ENCODE data around the gene CXCL10. TPM values are rescaled to one million over a fixed set of nuclear protein-coding genes. Genes with fewer than 3 reads are reported as not detected.
A peak's percentile ranks its signal among the peaks of the same experiment; 100 is the strongest.
"Not testable (repeated sequence)": the region's sequence is repeated elsewhere in the genome, so short reads cannot be mapped to it uniquely, and the experiment has no call there.

CXCL10 gene
- total RNA-seq, 1 experiment from 2014 or later = 0.40 TPM

DNA sequence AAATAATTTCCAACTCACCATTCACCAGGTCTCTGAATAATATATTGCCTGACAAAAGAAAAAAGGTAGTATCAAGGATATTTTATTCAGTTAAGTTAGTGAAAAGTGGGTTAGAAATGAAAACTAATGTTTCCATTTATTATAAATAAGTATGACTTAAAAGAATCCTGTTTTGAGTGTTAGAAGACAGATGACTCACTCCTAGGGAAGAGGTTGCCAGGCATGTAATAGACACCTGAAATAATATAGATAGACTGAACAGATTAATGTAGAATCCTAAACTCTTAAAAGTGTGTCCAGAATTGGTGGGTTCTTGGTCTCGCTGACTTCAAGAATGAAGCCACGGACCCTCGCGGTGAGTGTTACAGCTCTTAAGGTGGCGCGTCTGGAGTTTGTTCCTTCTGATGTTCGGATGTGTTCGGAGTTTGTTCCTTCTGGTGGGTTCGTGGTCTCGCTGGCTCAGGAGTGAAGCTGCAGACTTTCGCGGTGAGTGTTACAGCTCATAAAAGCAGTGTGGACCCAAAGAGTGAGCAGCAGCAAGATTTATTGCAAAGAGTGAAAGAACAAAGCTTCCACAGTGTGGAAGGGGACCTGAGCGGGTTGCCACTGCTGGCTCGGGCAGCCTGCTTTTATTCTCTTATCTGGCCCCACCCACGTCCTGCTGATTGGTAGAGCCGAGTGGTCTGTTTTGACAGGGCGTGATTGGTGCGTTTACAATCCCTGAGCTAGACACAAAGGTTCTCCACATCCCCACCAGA is 19.1 kb upstream of the CXCL10 start:
- not testable (repeated sequence) for H3K9me3 ChIP-seq, DNase-seq, H3K36me3 ChIP-seq, H3K4me3 ChIP-seq, H3K27me3 ChIP-seq

DNA sequence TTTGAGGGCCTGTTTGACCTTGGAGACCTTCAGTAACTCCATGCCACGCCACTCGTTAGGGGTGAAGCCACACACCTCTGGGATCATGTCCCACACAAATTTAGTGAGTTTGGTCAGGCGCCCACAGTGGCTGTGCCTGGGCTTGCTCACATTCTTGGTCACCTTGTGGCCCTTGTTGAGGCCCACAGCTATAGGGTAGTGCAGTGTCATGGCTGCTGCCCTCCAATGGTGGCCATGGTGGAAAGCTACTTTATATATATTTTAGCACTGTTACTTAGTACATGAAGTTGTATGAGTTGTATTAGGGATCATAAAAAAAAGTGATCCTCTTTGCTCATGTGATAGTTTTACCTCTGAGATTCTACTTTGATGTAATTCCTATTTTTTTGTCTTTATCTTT is 13.6 kb upstream of the CXCL10 start:
- no peak overlapping the region for H3K4me3 ChIP-seq
- DNase-seq = no peak
- no peaks in the 10 kb centered on the region for H3K27me3 ChIP-seq
- no peaks in the 10 kb centered on the region for H3K9me3 ChIP-seq
- H3K36me3 ChIP-seq = no peaks in the 10 kb centered on the region

DNA sequence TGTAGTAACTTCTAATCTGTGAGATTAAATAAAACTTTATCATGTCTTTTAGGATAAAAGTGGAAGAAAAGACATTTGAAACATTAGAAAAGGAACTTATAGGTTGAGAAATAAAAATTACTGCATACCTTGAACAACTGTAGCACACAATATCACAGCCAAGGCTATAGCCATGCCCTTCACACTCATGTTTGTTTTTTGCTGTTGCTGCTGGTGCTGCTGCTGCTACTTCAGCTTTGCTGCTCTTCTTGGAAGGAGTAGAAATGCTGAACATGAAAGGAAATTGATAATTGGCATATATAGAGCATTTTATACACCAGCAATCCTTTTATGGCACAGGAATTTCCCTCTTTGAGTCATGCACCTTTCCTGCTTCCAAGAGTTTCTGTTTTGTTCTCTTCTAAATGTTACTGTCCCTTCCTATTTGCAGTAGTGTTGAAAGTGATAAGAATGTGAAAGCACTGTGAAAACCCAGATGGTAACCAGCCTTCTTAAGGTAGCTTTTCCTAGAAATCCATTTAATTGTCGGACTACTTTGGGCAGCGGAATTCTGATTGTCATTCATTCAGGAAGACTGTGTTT is 12.6 kb upstream of the CXCL10 start, which contains the start of gene CXCL11:
Gene CXCL11 (minus strand): TSS at position 272 of the 582 bp plus-strand sequence. CDS start 83 bp downstream, at position 189.
- H3K9me3 ChIP-seq = no peaks in the 10 kb centered on the region
- no peak for DNase-seq
- H3K27me3 ChIP-seq = no peaks in the 10 kb centered on the region

DNA sequence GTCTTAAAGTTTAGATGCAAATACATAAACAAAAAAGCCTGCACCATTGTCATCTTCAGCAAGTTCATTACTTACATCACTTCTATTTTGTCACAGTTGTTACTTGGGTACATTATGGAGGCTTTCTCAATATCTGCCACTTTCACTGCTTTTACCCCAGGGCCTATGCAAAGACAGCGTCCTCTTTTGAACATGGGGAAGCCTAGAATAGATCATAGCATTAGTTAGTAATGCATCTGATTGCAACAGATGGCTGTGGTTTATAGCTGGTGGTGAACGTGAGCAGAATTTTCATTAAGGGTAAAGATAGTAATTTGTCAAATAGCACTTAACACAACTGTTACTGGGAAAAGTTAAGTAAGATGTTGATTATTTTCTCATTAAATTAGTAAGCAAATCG is 11.8 kb upstream of the CXCL10 start:
- H3K27me3 ChIP-seq = no peaks in the 10 kb centered on the region
- H3K9me3 ChIP-seq = no peaks in the 10 kb centered on the region
- no peaks in the 10 kb centered on the region for H3K36me3 ChIP-seq
- H3K4me3 ChIP-seq = no peak overlapping the region
- DNase-seq = no peak

More for the DNA sequence above, 12.6 kb upstream of the CXCL10 start, which contains the start of gene CXCL11:
- Histone ChIP-seq H3K4me3 (no peak within 1 kb of the TSS), H3K36me3 (no peaks in the 10 kb centered on the region)

DNA sequence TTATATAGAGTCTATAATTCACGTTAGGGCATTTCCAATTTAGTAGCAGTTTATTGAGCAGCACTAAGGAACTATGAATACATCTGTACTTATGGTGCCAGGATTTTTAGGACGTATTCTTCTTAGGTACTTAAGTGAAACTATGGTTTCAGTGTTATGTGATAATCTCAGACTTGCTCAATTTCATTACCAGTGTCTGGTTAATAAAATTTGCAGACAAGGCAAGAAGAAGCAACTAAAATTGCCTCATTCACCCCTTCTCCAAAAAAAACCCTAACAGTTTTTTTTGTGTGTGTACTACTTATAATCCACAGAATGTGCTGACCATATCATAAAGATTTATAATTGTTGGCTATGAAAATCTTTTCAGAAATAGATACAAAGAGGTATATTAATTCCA is 6.0 kb upstream of the CXCL10 start:
- Histone ChIP-seq H3K9me3 (no peaks in the 10 kb centered on the region), H3K27me3 (no peaks in the 10 kb centered on the region), H3K36me3 (no peaks in the 10 kb centered on the region), H3K4me3 (no peak overlapping the region)
- no peak for DNase-seq

DNA sequence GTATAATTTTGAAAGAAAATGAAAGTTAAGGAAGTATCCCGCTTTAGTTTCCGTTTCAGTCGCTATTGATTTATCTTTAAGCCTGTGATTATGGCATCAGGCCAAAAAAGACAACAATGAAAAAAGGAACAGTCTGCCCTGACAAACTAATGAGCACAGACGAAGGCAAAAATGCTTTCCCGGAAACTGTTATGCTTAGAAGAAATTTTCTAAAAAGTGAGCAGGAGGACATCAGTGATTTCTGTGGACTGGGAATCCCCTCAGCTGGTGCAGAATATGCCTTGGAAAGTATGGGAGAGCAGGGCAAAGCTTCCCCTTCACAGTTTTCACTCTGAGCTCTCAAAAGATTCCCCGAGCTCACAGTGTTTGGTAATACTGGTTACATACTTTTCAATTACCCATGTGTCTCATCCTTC is 5.1 kb upstream of the CXCL10 start:
- no peaks in the 10 kb centered on the region for H3K9me3 ChIP-seq
- no peak for DNase-seq
- no peaks in the 10 kb centered on the region for H3K36me3 ChIP-seq
- H3K4me3 ChIP-seq = peak overlapping the region; percentile 30
- H3K27me3 ChIP-seq = no peaks in the 10 kb centered on the region

DNA sequence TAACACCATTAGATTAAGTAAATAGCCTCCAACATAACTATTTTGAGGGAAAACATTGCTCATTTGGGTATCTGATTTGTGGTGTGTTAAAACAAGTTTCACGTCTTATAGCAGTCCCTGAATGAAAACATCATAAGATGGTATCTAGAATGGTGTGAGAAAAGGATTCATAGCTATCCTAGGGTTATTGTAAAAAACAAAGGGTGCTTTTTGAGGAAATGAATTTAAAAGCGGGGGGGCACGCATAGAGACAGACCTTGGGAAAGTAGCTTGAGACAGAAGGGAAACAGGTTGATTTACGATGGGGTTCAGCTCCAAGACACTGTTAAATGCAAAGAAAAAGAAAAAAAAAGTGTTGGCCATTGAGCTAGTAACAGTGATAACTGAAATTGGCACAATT is 768 bp upstream of the CXCL10 start:
- H3K27me3 ChIP-seq = no peaks in the 10 kb centered on the region
- no peaks in the 10 kb centered on the region for H3K9me3 ChIP-seq

DNA sequence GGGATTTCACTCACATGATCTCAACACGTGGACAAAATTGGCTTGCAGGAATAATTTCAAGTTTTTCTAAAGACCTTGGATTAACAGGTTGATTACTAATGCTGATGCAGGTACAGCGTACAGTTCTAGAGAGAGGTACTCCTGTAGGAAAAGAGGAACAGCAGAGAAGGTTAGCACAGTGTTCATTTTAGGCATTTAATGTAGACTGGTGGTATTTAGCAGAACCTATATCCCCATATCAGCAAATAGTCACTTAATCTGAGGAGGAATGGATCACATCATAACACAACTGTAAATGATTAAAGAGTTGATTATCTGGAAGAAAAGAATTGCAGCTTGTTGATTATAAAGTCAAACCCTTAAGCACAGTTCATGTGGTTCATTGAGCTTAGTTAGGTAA is 620 bp downstream of the CXCL10 start:
- no peak for DNase-seq
- H3K36me3 ChIP-seq = no peaks in the 10 kb centered on the region
- H3K27me3 ChIP-seq = no peaks in the 10 kb centered on the region
- no peak overlapping the region for H3K4me3 ChIP-seq
- H3K9me3 ChIP-seq = no peaks in the 10 kb centered on the region

More for the DNA sequence above, 768 bp upstream of the CXCL10 start:
- H3K36me3 ChIP-seq = no peaks in the 10 kb centered on the region
- DNase-seq = no peak
- no peak overlapping the region for H3K4me3 ChIP-seq

DNA sequence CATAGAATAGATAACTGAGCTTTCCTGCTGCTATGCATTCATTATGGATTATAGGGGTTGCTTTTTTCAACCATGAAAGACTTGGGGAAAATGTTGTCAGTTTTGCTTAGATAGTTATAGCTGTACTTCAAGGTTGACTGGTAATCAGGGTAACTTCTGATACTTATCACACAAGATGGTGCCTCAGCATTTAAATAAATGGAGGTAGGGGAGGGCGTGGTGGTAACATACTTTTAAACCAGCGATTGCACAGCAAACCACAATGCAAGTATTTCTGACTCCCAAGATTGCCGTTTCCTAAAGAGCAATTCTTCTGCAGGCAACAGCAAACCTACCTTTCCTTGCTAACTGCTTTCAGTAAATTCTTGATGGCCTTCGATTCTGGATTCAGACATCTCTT is 1.3 kb downstream of the CXCL10 start:
- no peaks in the 10 kb centered on the region for H3K36me3 ChIP-seq
- DNase-seq = no peak
- H3K27me3 ChIP-seq = no peaks in the 10 kb centered on the region
- no peaks in the 10 kb centered on the region for H3K9me3 ChIP-seq
- no peak overlapping the region for H3K4me3 ChIP-seq

DNA sequence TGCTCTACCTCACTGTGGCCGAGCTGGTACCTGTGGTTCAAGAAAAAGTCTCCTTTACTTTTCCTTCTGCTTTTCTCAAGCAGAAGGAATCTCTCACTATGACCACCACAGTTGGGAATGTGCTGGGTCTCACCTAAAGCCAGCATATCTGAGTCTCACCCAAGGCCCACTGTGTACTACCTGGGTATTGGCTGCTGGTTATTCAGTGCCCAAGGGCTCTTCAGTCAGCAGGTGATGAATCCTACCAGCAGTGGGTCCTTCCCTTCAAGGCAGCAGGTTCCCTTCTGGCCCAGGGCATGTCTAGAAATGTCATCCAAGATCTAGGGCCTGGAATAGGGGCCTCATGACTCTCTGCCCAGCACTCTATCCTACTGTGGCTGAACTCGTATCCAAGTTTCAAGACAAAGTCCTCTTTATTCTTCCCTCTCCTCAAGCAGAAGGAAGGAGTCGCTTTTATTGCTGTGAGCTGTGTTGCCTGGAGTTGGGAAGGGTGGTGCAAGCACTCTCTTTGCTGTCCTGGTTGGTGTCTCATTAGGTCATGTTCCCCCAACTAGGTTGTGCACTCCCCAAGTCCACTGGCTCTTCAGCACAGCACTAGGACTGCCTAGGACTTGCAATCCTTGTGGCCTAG is 6.1 kb downstream of the CXCL10 start:
- no peak for DNase-seq
- Histone ChIP-seq H3K9me3 (no peaks in the 10 kb centered on the region), H3K27me3 (no peaks in the 10 kb centered on the region), H3K4me3 (no peak overlapping the region), H3K36me3 (no peaks in the 10 kb centered on the region)

DNA sequence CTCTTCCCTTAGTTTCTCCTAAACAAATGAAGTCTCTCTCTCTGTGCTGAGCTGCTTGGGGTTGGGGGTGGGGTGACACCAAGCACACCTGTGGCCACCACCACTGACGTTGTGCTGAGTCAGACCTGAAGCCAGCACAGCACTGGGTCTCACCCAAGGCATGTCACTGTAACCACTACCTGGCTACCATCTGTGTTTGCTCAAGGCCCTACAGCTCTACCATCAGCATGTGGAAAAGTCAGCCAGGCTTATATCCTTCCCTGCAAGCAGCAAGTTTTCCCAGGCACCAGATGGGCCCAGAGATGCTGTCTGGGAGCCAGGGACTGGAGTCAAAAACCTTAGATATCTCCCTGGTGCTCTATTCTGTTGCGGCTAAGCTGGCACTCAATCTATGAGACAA is 6.9 kb downstream of the CXCL10 start:
- Histone ChIP-seq H3K27me3 (no peaks in the 10 kb centered on the region), H3K36me3 (no peaks in the 10 kb centered on the region), H3K9me3 (no peaks in the 10 kb centered on the region), H3K4me3 (no peak overlapping the region)
- no peak for DNase-seq

DNA sequence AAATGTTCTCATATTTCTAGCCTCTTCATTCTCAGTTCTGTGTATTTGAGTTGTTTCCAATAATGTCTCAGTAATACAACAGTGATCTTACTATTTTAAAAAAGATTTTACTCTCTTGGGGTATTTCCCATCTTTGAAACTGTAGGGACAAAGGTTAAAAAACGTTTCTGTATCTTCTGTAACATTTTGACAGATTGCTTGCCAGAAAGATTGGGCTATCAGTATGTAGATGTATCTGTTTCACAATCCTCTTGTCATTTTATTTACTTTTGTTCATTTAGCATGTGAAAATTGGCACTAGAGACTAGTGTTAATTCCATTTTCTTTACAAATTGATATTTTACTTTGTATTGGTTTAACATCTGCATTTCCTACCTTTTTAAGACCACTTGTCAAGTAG is 9.8 kb downstream of the CXCL10 start:
- DNase-seq = no peak
- H3K27me3 ChIP-seq = no peaks in the 10 kb centered on the region
- no peaks in the 10 kb centered on the region for H3K36me3 ChIP-seq
- H3K4me3 ChIP-seq = no peak overlapping the region
- H3K9me3 ChIP-seq = no peaks in the 10 kb centered on the region

DNA sequence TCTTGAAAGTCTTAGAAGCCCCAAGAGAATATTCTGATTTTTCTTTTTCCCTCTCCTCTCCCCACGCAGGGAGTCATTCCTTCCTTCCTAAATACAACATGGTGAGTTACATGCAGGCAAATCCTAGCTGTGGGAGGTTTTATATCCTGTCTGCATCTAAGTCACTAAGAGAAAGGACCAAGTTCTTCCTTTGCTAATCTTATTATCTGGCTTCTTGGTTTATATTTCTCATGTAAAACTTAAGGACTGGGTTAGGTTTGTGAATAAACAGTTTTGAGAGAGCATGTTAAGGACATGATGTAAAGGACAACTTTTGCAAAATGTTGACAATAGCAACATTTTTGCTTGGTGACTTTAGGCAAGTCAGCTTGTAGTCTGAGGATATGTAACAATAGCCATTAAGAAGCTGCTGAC is 10.9 kb downstream of the CXCL10 start:
- no peaks in the 10 kb centered on the region for H3K9me3 ChIP-seq
- H3K36me3 ChIP-seq = no peaks in the 10 kb centered on the region
- DNase-seq = no peak
- H3K27me3 ChIP-seq = no peaks in the 10 kb centered on the region
- H3K4me3 ChIP-seq = no peak overlapping the region

DNA sequence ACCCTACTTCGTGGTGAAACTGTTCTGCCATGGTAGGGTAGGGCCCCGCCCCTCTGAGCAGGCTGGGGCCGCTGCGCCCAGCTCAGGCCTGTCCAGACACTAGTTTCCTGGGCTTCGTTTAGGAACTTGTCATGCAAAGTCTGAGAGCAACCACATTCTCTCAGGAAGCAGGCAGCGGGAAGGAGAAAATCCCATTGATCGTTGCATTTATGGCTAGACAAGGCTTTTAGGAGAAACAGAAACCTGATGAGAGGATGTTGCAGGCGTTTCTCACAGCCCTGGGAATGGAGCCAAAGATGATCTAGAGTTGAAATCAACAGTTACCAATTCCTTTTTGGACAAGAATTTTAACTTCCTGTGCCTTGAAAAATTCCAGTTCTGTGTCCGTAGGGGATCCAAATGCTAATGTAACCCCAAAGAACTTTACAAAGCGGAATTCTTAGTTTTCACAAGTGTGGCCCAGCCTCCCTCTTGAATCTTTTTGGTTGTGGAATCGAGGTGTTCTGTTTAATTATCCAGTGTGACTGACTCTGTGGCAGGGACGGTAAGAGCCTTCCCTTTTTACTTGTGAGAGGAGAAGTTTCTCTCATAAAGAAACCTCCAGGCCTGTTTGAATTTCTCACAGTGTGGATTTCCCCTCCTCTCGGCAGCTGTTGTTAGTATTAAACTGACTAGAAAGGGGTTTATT is 11.5 kb downstream of the CXCL10 start:
- DNase-seq = peak; percentile 53
- no peaks in the 10 kb centered on the region for H3K27me3 ChIP-seq
- H3K4me3 ChIP-seq = no peak overlapping the region
- H3K9me3 ChIP-seq = no peaks in the 10 kb centered on the region
- no peaks in the 10 kb centered on the region for H3K36me3 ChIP-seq

DNA sequence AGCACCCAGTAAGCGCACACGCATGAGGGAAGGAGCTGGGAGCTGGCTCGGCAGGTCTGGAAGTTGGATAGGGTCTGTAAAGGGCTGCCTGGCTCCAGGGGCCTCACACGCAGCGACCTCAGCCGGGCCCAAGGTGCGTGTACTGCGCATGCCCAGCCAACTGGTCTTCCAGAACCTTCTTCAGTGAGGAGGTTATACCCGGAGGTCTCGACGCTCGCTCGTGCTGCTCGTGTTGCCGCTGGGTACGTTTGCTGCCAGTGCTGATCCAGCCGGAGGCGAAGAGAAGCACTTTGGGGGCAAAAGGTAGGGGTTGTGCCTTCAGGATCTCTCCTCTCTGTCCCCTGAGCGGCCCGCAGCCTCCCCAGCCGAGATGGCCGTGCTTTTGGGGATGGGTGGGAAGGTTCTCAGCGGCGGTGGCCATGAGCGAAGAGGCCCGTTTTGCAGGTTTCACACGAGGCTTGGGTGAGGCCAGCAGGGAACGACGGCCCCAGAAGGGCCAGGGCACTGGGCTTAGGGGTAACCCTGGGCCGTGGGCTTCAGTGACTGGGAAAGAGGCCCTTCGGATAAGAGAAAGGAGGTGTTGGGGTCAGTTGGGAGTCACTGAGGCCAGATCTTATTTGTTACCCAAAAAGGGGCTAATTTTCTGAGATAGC is 12.2 kb downstream of the CXCL10 start:
- DNase-seq = no peak
- Histone ChIP-seq H3K4me3 (no peak overlapping the region), H3K9me3 (no peaks in the 10 kb centered on the region)

DNA sequence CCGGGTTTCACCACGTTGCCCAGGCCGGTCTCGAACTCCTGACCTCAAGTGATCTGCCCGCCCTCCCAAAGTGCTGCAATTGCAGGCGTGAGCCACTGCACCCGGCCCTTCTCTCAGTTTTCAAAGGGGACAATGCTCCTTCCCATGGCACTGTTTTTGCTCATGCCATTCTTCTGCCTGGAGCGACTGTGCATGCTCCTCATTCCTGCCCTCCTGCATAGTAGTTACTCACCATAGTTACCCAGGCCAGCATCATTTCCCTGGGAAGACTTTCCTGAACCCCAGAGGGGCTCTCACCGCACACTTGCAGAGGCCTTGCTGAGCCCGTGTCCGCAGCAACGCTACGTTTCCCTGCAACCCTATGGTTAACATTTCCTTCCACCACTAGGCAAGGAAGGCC is 12.7 kb downstream of the CXCL10 start:
- no peak for DNase-seq
- no peaks in the 10 kb centered on the region for H3K27me3 ChIP-seq
- H3K4me3 ChIP-seq = no peak overlapping the region
- no peaks in the 10 kb centered on the region for H3K9me3 ChIP-seq
- H3K36me3 ChIP-seq = no peaks in the 10 kb centered on the region

More for the DNA sequence above, 12.2 kb downstream of the CXCL10 start:
- H3K36me3 ChIP-seq = no peaks in the 10 kb centered on the region
- no peaks in the 10 kb centered on the region for H3K27me3 ChIP-seq

DNA sequence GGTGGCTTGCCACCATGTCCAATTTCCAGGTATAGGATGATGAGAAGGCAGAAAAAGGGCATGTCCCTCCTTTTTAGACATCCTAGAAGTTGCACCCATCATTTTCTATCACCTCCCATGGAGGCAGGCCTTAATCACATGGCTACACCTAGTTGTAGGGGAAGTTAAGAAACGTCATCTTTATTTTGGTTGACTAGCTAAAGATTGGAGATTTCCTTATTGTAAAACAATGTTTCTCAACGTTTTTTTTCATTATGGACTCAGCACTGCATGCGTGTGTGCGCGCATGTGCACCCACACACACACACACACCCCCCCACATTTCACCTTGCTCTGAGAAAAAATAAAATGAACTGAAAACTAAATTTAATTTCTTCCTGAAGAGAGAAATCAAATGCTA is 14.0 kb downstream of the CXCL10 start:
- Histone ChIP-seq H3K27me3 (no peaks in the 10 kb centered on the region), H3K4me3 (no peak overlapping the region), H3K36me3 (no peaks in the 10 kb centered on the region), H3K9me3 (no peaks in the 10 kb centered on the region)
- DNase-seq = no peak

Measured in MG63 (cell line).